ENCODE results near the gene GLYR1.

Gene GLYR1

GRCh38 chr16:4873091-4873490 is 26.0 kb upstream of the GLYR1 start:
- ChIA-PET CTCF (interaction anchor here (0.8 kb wide), 1 partner anchor 83 kb away, joined by 3 read pairs; no protein-coding TSS in a partner anchor), POLR2A (interaction anchor here (0.6 kb wide), 1 partner anchor 138 kb away, joined by 3 read pairs; no protein-coding TSS in a partner anchor)
- peaks cover 7 to 92% of the 10 kb centered on the region in 2 experiments; a peak in 2 of 3 replicates for H3K36me3 ChIP-seq (ENCODE audit: control insufficient read depth in 2 of 2, insufficient read depth in 1 of 2, low read length in 2 of 2)

GRCh38 chr16:4871071-4871470 is 24.0 kb upstream of the GLYR1 start:
- TF ChIP-seq ZNF146 (tag by site-specific recombination; IDR thresholded peaks at IDR 0.05): no peak
- no peak for TF ChIP-seq ZBTB26 (tag by site-specific recombination; optimal IDR thresholded peaks at IDR 0.05)
- TF ChIP-seq ZNF398 (tag by site-specific recombination; IDR thresholded peaks at IDR 0.05): no peak
- no peak for TF ChIP-seq ZBTB48 (tag by site-specific recombination; IDR thresholded peaks at IDR 0.05)
- TF ChIP-seq CTCF (tag by site-specific recombination; IDR thresholded peaks at IDR 0.05): no peak
- TF ChIP-seq ZNF366 (tag by site-specific recombination; conservative IDR thresholded peaks at IDR 0.05): no peak
- no peak for TF ChIP-seq ZBTB17 (tag by site-specific recombination; IDR thresholded peaks at IDR 0.05)
- no peak for TF ChIP-seq ZBTB49 (tag by site-specific recombination; IDR thresholded peaks at IDR 0.05; ENCODE audit: low read depth)
- TF ChIP-seq ZNF610 (tag by site-specific recombination; IDR thresholded peaks at IDR 0.05; ENCODE audit: borderline replicate concordance): no peak
- no peak for TF ChIP-seq ZBTB20 (tag by site-specific recombination; IDR thresholded peaks at IDR 0.05)
- CTCF ChIA-PET: interaction anchor here (0.5 kb wide), 1 partner anchor 1876 kb away, joined by 3 read pairs; no protein-coding TSS in a partner anchor
- Histone ChIP-seq H3K4me3 (ENCODE audit: low read depth, low read length) (no peak overlapping the region), H3K9me3 (ENCODE audit: control insufficient read depth, insufficient read depth, low read depth, low read length) (no peaks in the 10 kb centered on the region), H3K27ac (ENCODE audit: extremely low read depth, low read depth, low read length) (no peak overlapping the region), H3K36me3 (ENCODE audit: control insufficient read depth in 2 of 2, insufficient read depth in 1 of 2, low read length in 2 of 2) (peaks cover 4 to 85% of the 10 kb centered on the region in 2 experiments; a peak in 2 of 3 replicates), H3K4me1 (ENCODE audit: control insufficient read depth, insufficient read depth, low read length) (no peaks in the 10 kb centered on the region)
- POLR2A ChIA-PET: no interaction called here

More at GRCh38 chr16:4873091-4873490, 26.0 kb upstream of the GLYR1 start:
- Histone ChIP-seq H3K27ac (ENCODE audit: extremely low read depth, low read depth, low read length) (no peak overlapping the region), H3K4me3 (ENCODE audit: low read depth, low read length) (no peak overlapping the region), H3K9me3 (ENCODE audit: control insufficient read depth, insufficient read depth, low read depth, low read length) (no peaks in the 10 kb centered on the region), H3K4me1 (ENCODE audit: control insufficient read depth, insufficient read depth, low read length) (no peaks in the 10 kb centered on the region)
- TF ChIP-seq ZNF132 (tag by site-specific recombination; IDR thresholded peaks at IDR 0.05; ENCODE audit: borderline replicate concordance) (no peak), ZNF585B (tag by site-specific recombination; IDR thresholded peaks at IDR 0.05) (no peak), ZNF121 (tag by site-specific recombination; IDR thresholded peaks at IDR 0.05) (no peak), ZBTB10 (tag by site-specific recombination; IDR thresholded peaks at IDR 0.05) (no peak), YY2 (tag by site-specific recombination; IDR thresholded peaks at IDR 0.05) (no peak)
